AG20443 (cell line): Measurements from ENCODE around the gene SEMA5A.

Experiments used
- DNase-seq: peaks from one replicate; pipeline ENCODE4 v3.0.0; 2012; ENCODE audit warnings: low spot score, mixed read lengths

SEMA5A gene

GRCh38 chr5:9105851-9106250 is 440.0 kb downstream of the SEMA5A start:
- no peak for DNase-seq

- DNase-seq, result no peak
These were observed 441.1 kb downstream of the SEMA5A start for GRCh38 chr5:9104571-9105339.

- no peak for DNase-seq
These were observed 442.6 kb downstream of the SEMA5A start for GRCh38 chr5:9103290-9103689.

DNA sequence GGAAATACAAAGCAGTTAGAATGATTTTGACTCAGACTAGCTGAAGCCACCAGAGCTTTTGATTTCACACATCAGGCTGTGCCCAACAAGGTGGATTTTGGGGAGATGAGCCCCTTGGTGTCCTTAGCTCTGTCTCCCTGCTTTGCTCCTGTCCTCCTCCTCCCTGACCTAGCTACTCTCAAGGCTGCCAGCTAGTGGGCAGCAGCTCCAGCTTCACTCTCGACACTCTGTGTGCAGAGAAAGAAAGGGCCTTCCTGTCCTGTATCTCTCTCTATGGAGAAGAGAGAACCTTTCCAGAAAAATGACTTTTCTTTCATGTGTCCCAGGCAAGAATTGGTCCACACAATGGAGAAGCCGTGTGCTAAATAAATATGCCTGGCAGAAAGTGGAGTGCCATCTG is 446.2 kb downstream of the SEMA5A start:
- DNase-seq, result no peak

- DNase-seq, result no peak
These were observed 446.9 kb downstream of the SEMA5A start for GRCh38 chr5:9098990-9099389.

- DNase-seq, result peak; percentile 71
These were observed 451.3 kb downstream of the SEMA5A start for GRCh38 chr5:9094582-9094981.

DNA sequence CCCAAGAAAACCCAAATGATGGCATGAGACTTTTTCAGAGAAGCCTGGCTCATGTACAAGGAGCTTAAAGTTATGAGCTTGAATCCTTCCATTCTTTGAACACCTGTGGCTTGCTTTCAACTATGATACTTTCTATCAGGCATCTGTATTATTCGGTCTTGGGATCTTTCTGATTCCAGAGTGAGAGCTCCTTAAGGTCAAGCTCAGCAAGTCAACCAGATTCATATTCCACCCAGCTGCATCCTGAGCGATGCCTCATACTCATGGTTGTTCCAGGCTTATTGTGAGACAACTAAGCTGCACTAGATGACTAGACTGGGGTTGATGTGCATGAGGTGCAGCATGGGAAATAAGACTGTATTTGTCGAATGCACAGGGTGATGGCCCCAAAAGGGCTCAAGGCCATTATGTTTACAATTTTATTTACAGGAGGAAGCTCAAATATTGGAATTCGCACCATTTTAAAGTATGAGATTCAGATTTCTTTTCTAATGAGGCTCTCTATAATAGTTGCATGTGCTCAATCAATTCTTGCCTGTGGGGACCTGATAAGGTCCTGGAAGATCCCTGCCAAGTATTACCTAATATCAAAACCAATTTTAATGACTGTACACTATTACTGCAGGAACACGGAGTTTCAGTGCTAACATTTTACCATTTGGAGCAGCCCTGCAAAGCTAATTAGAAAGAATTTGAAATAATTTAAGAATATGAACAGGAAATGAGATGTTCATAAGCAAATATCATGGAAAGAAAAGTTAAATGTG is 453.8 kb downstream of the SEMA5A start:
- DNase-seq, result no peak

- DNase-seq, result no peak
These were observed 455.4 kb downstream of the SEMA5A start for GRCh38 chr5:9090381-9091026.

DNA sequence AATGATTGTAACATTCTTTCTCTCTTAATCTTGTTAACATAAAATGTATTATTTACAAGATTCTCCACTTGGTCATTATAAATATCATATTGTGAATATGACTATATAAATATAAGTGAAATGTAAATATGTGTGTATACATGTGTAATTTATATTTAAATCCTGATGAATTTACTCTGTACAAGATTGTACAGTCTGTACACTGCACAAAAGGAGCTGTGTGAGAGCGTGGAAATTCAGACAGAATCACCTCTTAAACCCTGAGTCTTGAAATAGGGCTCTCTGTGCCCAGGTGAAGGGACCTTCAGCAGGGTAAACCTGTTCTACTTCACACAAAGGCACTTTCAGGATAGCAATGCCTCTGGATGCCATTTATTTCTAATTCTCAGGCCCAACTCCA is 456.0 kb downstream of the SEMA5A start:
- no peak for DNase-seq

DNA sequence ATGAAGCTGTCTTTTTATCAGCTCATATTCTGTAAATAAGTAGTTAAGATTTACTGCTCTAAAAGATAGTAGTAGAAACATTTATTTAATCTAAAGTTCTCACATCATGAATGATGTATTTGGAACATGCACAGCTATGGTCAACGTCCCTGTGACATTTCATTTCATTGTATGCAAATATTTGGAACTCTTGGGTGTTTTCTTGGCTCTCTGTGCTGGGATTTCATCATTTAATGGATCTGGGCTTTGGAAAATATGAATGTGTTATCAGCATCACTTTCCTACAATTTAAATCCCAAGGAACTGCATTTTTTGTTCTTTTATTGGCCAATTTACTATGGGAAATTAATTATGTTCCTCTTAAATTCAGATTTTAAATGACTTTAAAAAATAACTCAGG is 462.9 kb downstream of the SEMA5A start:
- DNase-seq, result no peak

- DNase-seq, result no peak
These were observed 473.2 kb downstream of the SEMA5A start for GRCh38 chr5:9072701-9073100.

GRCh38 chr5:9071524-9071923 is 474.4 kb downstream of the SEMA5A start:
- DNase-seq, result no peak

GRCh38 chr5:9071074-9071473 is 474.8 kb downstream of the SEMA5A start:
- no peak for DNase-seq

DNA sequence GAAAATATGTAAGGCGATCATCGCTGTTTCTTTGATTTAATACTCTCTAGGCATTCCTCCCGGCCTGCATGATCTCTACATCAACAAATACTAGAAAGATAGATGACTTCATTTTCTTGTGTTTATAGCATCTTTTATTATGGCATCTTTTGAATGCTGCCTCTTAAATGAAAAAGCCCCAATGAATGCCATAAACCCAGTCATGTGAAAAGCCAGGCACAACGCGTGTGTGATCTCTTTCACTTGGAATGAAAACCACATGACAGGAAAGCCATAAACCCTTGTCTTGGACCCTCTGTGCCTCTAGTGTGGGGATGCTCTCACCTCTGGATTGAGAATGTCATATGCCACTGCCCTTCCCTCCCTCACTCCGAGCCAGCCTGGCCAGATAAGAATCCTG is 476.2 kb downstream of the SEMA5A start:
- no peak for DNase-seq

- DNase-seq, result no peak
These were observed 478.7 kb downstream of the SEMA5A start for GRCh38 chr5:9067154-9067553.

- DNase-seq, result no peak
These were observed 479.5 kb downstream of the SEMA5A start for GRCh38 chr5:9066349-9066748.

- peak; percentile 37 for DNase-seq
These were observed 482.1 kb downstream of the SEMA5A start for GRCh38 chr5:9063615-9064245.

GRCh38 chr5:9062873-9063272 is 483.0 kb downstream of the SEMA5A start:
- DNase-seq, result no peak

DNA sequence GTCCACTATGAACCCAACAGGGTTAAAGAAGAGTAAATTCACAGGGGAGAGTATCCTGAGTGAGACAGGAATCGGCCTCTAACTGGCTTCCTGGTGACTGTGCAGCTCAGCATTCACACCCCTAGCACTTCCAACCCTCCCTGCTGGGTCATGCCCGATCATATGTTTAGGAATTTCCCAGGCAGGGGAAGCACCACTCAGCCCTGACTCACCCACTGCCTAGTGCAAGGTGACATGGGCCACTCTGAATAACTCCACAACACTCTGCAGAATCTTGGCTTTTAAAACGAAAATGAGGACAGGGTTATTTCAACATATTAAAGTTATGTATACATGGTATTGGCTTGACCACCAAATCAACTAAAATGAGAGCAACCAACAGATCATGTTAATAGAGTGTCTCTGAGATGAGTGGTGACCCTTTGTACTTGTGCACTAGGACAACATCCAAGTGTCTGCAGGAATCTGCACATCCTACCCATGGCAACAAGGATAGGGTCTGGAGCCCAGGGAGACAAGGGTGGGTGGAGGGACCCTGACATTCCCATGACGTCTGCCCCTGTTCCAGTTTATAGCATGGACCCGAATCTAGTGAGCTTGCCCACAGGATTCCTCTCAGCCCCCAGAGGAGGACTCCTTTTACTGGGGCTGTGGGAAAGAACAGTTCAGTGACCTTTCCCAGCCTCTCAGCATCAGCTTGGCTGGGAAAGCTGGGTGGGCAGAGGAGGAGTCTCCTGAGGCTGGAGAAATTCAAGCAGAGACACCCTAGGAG is 485.8 kb downstream of the SEMA5A start:
- DNase-seq, result peak; percentile 95

- no peak for DNase-seq
These were observed 487.2 kb downstream of the SEMA5A start for GRCh38 chr5:9058666-9059065.

- no peak for DNase-seq
These were observed 487.7 kb downstream of the SEMA5A start for GRCh38 chr5:9058161-9058560.
